ENCODE results near the gene UBE2R2. TPM values are rescaled to one million over a fixed set of nuclear protein-coding genes. Genes with fewer than 3 reads are reported as not detected.

UBE2R2 gene
- total RNA-seq, 1 experiment from 2014 or later = 52.1 TPM

- Histone ChIP-seq H3K27me3 (ENCODE audit: insufficient read depth, low read length) (no peaks in the 10 kb centered on the region), H3K9ac (ENCODE audit: extremely low read depth, insufficient read length, low read length) (no peak overlapping the region), H3K79me1 (ENCODE audit: insufficient read depth, low read depth, low read length, poor library complexity, severe bottlenecking) (no peaks in the 10 kb centered on the region), H3K23ac (ENCODE audit: insufficient read length, low read depth, low read length) (no peak overlapping the region), H3T11ph (ENCODE audit: low read length) (no peak overlapping the region), H3K4me2 (ENCODE audit: insufficient read depth, insufficient read length, low read length) (peak overlapping the region; percentile 37), H3K27ac (ENCODE audit: insufficient read length, low read depth, low read length) (no peak overlapping the region), H4K91ac (ENCODE audit: insufficient read length, low read depth, low read length) (no peak overlapping the region), H2BK15ac (ENCODE audit: low read depth, low read length) (no peak overlapping the region), H4K5ac (ENCODE audit: insufficient read length, low read depth, low read length) (no peak overlapping the region), H2BK12ac (ENCODE audit: insufficient read length, low read depth, low read length) (no peak overlapping the region), H3K14ac (ENCODE audit: insufficient read depth, low read length) (no peak overlapping the region), H3K79me2 (ENCODE audit: insufficient read depth, low read length) (peaks cover 15% of the 10 kb centered on the region; the same call in 1 of the 2 replicates), H2AK5ac (ENCODE audit: insufficient read length, low read length) (no peak overlapping the region), H3K9me3 (ENCODE audit: control insufficient read depth, low read depth, low read length) (no peaks in the 10 kb centered on the region), H3K23me2 (ENCODE audit: insufficient read length, low read depth, low read length, poor library complexity, severe bottlenecking) (peaks cover 8% of the 10 kb centered on the region), H3K4ac (ENCODE audit: low read depth, low read length) (no peak overlapping the region), H2AFZ (ENCODE audit: low read length) (no peak overlapping the region), H3K18ac (ENCODE audit: insufficient read length, low read depth, low read length) (no peak overlapping the region), H3K4me1 (ENCODE audit: insufficient read depth, low read length) (no peaks in the 10 kb centered on the region; the same call in 1 of the 2 replicates), H4K20me1 (ENCODE audit: control insufficient read depth, insufficient read depth, insufficient read length) (no peaks in the 10 kb centered on the region), H4K8ac (replicated peaks; ENCODE audit: insufficient read length, low read depth, low read length) (no peak overlapping the region), H2BK5ac (ENCODE audit: insufficient read length, low read length) (no peak overlapping the region), H2BK20ac (ENCODE audit: low read depth, low read length, poor library complexity, severe bottlenecking) (no peak overlapping the region), H3K56ac (ENCODE audit: insufficient read length, low read depth, low read length) (no peak overlapping the region), H2BK120ac (ENCODE audit: low read depth, low read length, poor library complexity, severe bottlenecking) (no peak overlapping the region)
- H3K4me1 Mint-ChIP-seq = peaks cover 29 to 30% of the 10 kb centered on the region in 2 experiments
- no peak for DNase-seq
- peak overlapping the region in 1 of 3 experiments; percentile 92; a peak in 1 of 7 replicates for H3K27ac Mint-ChIP-seq
- no peaks in the 10 kb centered on the region; the same call in 1 of the 2 replicates for H3K27me3 Mint-ChIP-seq (ENCODE audit: low read depth)
- H3K9me3 Mint-ChIP-seq = no peaks in the 10 kb centered on the region; a peak in 1 of 5 replicates
- H3K4me3 Mint-ChIP-seq = peak overlapping the region; percentile 81 to 84
- no CpG with 5 or more reads among the region's 7 CpGs for WGBS (ENCODE audit: extremely low coverage, insufficient read length, low lambda C conversion rate)
- no peak for TF ChIP-seq CTCF (conservative IDR thresholded peaks at IDR 0.05)
- H3K36me3 Mint-ChIP-seq (ENCODE audit: insufficient read depth in 1 of 3, low read depth in 3 of 3) = peaks cover 0 to 8% (median 0%) of the 10 kb centered on the region in 3 experiments; a peak in 3 of 7 replicates
Observed at GRCh38 chr9:33815781-33816180, 1.2 kb upstream of the UBE2R2 start.
